GM12873 (cell line): ENCODE data around the gene FGF14.

Source experiments
- TF ChIP-seq, protein P1 (sequence below): IDR thresholded peaks from 2 replicates; pipeline ENCODE4 v1.5.1; 2012; ENCODE audit warnings: low read depth, mild to moderate bottlenecking, moderate library complexity, low read length, control low read depth; ENCODE audit not compliant: insufficient read depth; ENCODE audit errors: missing control alignments

Gene FGF14

DNA sequence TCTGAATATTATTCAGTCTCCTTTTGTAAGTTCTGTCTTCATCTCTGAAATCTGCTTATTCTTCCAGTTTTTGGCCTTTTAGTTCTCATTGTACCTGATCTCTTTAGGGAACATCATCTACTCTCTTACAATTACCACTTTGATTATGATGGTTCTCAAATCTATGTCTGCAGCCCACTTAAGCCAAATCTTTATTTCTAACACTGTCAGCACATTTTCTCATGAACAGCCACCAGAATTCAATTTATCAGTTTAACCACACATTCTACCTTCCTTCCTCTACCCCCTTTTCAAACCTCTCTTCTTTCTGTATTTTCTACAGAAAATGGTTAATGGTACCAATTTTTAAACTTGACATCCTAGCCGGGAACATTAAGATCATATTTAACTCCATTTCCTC is 175.3 kb downstream of the FGF14 start:
- TF ChIP-seq, protein P1, sequence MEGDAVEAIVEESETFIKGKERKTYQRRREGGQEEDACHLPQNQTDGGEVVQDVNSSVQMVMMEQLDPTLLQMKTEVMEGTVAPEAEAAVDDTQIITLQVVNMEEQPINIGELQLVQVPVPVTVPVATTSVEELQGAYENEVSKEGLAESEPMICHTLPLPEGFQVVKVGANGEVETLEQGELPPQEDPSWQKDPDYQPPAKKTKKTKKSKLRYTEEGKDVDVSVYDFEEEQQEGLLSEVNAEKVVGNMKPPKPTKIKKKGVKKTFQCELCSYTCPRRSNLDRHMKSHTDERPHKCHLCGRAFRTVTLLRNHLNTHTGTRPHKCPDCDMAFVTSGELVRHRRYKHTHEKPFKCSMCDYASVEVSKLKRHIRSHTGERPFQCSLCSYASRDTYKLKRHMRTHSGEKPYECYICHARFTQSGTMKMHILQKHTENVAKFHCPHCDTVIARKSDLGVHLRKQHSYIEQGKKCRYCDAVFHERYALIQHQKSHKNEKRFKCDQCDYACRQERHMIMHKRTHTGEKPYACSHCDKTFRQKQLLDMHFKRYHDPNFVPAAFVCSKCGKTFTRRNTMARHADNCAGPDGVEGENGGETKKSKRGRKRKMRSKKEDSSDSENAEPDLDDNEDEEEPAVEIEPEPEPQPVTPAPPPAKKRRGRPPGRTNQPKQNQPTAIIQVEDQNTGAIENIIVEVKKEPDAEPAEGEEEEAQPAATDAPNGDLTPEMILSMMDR, result no peak

DNA sequence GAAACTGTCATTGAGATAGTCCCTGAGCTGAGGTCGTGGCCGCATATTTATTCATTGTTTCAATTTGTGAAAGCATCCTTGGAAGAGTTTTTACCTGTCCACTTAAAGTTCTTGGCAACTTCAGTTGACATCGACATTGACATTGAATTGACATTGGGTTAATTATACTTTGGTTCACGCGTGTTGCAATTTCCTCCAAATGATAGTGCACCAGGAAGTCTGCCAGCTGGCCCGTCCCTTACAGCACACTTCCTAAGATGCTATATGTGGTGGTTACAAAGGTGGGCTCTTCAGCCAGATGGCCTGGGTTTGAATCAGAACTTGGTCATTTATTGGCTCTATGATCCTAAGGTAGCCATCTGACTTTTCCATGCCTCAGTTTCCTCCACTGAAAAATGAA is 176.0 kb downstream of the FGF14 start:
- TF ChIP-seq, protein P1, result no peak

DNA sequence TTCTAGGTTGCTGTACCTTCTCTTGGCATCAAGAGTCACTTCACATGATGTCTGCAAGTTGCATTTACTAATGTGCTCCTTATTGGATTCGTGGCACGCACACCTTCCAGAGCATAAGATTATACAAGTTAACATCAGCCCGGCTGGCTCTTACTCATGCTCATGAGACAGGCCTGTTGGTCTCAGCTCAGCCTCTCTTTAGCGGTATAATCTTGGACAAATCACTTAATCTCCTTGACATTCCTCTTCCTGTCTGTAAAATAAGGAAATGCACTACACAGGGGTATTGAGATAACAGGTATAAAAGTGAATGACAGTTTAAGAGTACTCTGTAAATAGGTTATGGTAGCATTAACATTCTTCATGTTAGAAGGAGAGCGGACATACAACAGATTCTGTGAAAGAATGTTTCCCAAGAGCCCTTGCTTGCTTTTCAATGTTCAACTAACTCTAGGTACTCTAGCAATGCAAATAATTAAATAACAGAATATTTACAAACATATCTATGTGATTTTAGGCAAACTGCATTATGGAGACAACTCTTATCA is 181.1 kb downstream of the FGF14 start:
- TF ChIP-seq, protein P1, result no peak

DNA sequence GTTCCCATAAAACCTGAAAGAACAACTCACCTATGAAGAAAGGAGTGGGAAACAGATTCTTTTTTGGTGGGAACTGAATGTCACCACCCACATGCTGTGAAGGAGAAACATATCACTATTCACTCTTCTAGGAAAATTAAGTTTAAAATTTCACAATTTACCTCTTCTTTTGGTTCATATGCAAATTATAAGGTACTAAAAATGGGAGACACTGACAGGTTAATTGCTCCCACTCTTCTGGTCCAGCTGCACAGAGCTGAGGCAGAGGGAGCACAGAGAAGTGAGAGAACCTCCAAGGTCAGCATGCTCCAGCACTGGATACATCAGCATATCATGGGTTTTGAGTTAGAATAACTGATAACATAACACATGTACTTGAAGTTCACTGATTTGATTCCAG is 186.9 kb downstream of the FGF14 start:
- TF ChIP-seq, protein P1, result no peak

DNA sequence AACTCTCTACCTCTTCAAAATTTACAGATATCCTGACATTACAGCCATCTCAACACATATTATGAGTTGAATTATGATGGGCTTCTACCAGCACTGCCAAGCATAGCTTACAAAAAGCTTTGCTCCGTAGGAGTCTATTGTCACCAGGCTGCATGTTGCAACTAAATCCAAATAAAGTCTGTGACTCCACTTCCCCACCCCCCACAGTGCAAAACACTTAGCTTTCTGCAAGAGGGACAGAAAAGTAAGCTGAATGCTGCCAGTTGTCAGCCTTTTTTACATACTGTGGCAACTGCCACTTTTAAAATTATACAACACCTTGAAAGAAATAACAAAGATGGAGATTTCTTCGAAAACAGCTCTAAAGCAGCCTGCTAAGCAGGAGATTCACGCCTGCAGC is 189.1 kb downstream of the FGF14 start:
- TF ChIP-seq, protein P1, result no peak

DNA sequence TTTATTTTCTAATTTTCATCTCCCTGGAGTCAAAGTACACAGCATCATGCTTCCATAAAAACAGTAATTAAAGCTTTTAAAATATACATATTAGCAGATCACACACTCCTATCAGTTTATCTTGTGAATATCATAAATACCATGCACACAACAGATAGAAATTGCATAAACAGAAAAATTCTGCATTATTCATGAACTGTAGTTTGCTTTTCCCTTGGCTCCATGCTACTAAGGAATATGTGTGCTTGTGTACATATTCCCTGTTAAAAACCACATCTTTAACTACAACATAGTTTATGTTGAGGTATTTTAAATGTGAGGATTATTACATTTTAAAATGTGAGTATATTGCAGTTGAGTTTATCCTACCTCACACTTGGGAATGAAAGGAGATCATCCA is 193.5 kb downstream of the FGF14 start:
- TF ChIP-seq, protein P1, result no peak

DNA sequence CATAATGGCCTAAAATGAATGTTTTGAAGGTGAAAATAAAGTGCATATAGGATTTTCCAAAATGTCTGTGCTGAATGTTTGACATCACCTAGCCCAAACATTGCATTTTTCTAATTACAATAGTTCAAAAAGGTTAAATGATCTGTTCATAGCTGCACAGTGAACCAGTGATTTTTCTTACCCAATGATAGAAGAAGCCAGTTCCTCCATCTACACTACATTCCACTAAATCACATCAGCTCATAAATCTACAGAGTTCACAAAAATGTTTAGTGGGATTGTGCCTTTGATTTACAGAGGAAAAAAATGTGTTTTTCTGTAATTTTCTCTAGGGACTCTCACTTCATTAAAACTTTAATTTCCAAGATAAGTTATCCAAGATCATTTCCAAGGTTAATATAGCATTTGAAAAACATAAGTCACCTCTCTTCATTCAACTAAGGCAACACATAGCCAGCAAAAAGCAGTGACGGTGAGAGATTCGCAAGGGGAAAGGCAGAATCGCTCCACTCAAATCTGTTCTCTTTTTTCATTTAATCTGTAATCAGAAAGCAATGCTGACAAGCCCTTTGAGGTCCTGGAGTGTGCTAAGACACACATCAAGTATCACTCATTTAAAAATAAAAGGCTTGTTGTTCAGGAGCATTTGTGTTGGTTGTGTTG is 194.0 kb downstream of the FGF14 start:
- TF ChIP-seq, protein P1, result no peak

DNA sequence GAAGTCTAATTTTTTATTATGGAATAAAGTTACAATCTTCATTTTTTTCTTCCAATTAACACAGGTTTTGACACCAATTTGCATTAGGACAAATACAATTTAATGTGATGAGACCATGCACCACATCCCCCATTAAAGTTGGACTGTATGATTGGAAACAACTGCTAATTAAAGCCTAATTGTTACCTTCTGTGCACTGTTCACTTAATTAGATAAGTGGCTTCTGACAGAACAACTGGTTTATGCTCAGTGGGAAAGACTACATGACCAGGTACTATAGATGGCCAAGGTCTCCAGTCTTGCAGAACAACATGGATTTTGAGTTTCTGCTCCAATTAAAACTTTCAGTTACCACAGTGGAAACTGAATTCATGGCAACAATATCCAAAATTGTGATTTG is 198.1 kb downstream of the FGF14 start:
- TF ChIP-seq, protein P1, result no peak
